Lower leg skin (tissue), 3 donors: ENCODE measurements around the gene PPCS.

Source experiments
- POLR2A ChIP-seq, 2 donors: fragments of 450-650 bp; IDR thresholded peaks; one replicate each; pipeline ENCODE4 v1.6.1; 2016 to 2017; ENCODE audit warnings: antibody characterized with exemption in 2 of 2, mild to moderate bottlenecking in 1 of 2, moderate library complexity in 1 of 2
- TF ChIP-seq, protein P1 (sequence below), 3 donors: fragments of 450-650 bp; IDR thresholded peaks; one replicate each; pipeline ENCODE4 v1.5.1; 2016; ENCODE audit warnings: antibody characterized with exemption in 3 of 3, mild to moderate bottlenecking in 3 of 3, moderate library complexity in 2 of 3

DNA sequence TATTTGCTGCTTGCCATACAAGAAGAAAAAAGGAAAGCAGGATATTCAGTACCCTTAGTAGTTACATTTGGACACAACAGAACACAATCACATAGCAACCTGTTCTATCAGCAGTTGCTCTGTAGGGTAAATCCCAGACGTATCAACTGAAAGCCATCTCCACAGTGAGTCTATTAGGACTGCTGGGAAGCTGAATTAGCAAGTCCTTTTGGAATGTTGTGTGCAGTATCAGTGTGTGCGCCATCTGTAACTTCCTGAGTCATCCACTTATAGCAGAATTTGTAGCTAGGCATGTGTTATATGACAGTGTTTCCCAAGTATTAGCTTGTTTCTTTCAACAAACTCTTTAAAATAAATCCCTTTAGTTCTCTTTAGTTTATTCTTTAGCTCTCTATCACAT is 28.0 kb downstream of the PPCS start:
- TF ChIP-seq POLR2A (IDR thresholded peaks at IDR 0.05): no peak
- TF ChIP-seq, protein P1, sequence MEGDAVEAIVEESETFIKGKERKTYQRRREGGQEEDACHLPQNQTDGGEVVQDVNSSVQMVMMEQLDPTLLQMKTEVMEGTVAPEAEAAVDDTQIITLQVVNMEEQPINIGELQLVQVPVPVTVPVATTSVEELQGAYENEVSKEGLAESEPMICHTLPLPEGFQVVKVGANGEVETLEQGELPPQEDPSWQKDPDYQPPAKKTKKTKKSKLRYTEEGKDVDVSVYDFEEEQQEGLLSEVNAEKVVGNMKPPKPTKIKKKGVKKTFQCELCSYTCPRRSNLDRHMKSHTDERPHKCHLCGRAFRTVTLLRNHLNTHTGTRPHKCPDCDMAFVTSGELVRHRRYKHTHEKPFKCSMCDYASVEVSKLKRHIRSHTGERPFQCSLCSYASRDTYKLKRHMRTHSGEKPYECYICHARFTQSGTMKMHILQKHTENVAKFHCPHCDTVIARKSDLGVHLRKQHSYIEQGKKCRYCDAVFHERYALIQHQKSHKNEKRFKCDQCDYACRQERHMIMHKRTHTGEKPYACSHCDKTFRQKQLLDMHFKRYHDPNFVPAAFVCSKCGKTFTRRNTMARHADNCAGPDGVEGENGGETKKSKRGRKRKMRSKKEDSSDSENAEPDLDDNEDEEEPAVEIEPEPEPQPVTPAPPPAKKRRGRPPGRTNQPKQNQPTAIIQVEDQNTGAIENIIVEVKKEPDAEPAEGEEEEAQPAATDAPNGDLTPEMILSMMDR (IDR thresholded peaks at IDR 0.05): no peak
